ENCODE results near the gene STOML2.

- no peak for TF ChIP-seq CTCF (optimal IDR thresholded peaks at IDR 0.05 in 1 of 3, IDR thresholded peaks at IDR 0.05 in 1 of 3, conservative IDR thresholded peaks at IDR 0.05 in 1 of 3; ENCODE audit: extremely low read depth in 1 of 3, insufficient read depth in 2 of 3, low read length in 3 of 3)
- no peak for TF ChIP-seq EZH2 (IDR thresholded peaks at IDR 0.05; ENCODE audit: low read length)
These were observed 11.4 kb downstream of the STOML2 start for GRCh38 chr9:35091536-35091935.
